Activated CD4-positive, alpha-beta T cell treated with anti-CD3 and anti-CD28 coated beads for 36 hours (primary cell): ENCODE results near the gene GNG3. TPM values are rescaled to one million over a fixed set of nuclear protein-coding genes. Genes with fewer than 3 reads are reported as not detected.

Source experiments
- ATAC-seq: fragments of 200-7000 bp; cut with Tn5 transposase; one replicate; pipeline ENCODE4 v1.10.0; 2021; ENCODE audit warnings: mild to moderate bottlenecking, moderate library complexity
- CTCF ChIA-PET: fragments of 350-600 bp; sonication (Branson Sonifier 250); formaldehyde crosslinking; loops from one replicate; lab custom pipeline; 2021; ENCODE audit warnings: antibody characterized with exemption; lab: Charles Lee
- POLR2A ChIA-PET: fragments of 350-600 bp; sonication (Branson Sonifier 250); formaldehyde crosslinking; loops from one replicate; lab custom pipeline; 2021; ENCODE audit warnings: antibody characterized with exemption, inconsistent platforms; lab: Charles Lee
- DNase-seq: peaks from one replicate; pipeline ENCODE4 v3.0.0-alpha.2; 2020
- H3K27ac Mint-ChIP-seq: one replicate; pipeline ENCODE4 v1.8.0; 2021; ENCODE audit warnings: mixed read lengths
- H3K27me3 Mint-ChIP-seq: one replicate; pipeline ENCODE4 v1.8.0; 2021; ENCODE audit warnings: mixed read lengths
- H3K36me3 Mint-ChIP-seq: one replicate; pipeline ENCODE4 v1.8.0; 2021; ENCODE audit warnings: low read depth, mixed read lengths
- H3K4me1 Mint-ChIP-seq: one replicate; pipeline ENCODE4 v1.8.0; 2021; ENCODE audit warnings: mixed read lengths
- H3K4me3 Mint-ChIP-seq: one replicate; pipeline ENCODE4 v1.8.0; 2021; ENCODE audit warnings: mild to moderate bottlenecking, moderate library complexity, mixed read lengths
- H3K9me3 Mint-ChIP-seq: one replicate; pipeline ENCODE4 v1.8.0; 2021; ENCODE audit warnings: low read depth, mixed read lengths
- intact Hi-C, 2 experiments: fragments of 100-400 bp; cut with DNase I in 1 of 2; cut with micrococcal nuclease in 1 of 2; formaldehyde crosslinking; loops; one replicate each; pipeline versions ENCODE4 v1.14.2 to v1.15.1; 2022 to 2024; cut with DNase I, micrococcal nuclease
- total RNA-seq, 2 experiments: library from RNA; stranded (reverse); gene quantifications; one replicate each; pipeline ENCODE4 v1.2.3, GENCODE V29; 2021

The GNG3 gene
- total RNA-seq, 2 experiments from 2014 or later = not detected

DNA sequence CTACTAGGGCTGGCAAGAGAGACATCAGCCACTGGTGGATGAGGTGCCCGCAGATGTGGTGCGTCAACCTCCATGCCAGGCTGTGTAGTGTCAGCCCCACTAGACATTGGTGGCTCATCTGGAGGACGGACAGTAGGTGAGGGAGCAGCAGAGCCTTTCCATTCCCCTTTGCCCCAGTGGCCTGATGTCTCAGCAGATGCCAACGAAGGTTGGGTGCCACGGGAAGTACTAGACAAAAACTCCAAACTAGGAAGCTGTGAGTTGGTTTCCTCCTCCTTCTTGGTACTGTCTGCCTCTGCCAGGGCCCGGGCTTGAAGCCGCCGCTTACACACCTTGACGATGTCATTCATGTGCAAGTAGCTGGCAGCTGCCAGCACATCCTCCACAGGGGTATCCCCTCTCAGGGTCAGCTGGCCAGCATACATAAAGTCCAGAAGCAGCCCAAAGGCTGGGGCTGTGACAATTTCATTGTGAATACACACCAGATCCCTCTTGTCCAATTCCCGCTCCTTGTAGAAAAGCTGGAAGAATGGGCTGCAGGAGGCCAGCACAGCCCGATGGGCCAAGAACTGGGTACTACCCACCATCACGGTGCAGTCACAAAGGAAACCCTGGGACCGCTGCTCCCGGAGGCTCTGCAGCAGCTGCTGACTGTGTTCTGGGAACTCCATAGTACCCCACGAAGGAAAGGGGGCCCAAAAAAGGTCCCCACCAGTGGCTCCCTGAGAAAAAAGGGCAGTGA, 45.7 kb downstream of the GNG3 start:
- ChIA-PET POLR2A (interaction anchor here (0.6 to 2.9 kb wide), 34 partner anchors 8 to 1432 kb away, joined by 3 to 69 read pairs (median 5); partner anchors contain the start of genes C11orf98, CSKMT, EEF1G and GANAB), CTCF (interaction anchor here (0.6 to 2.5 kb wide), 19 partner anchors 8 to 359 kb away, joined by 3 to 29 read pairs (median 3); partner anchors contain the start of genes C11orf98, CSKMT, HNRNPUL2 and POLR2G)
- H3K27me3 Mint-ChIP-seq = no peaks in the 10 kb centered on the region
- H3K36me3 Mint-ChIP-seq = peaks cover 8% of the 10 kb centered on the region
- peaks cover 29% of the 10 kb centered on the region for H3K4me1 Mint-ChIP-seq
- ATAC-seq = no peak
- no peak for DNase-seq
- peak overlapping the region; percentile 97 for H3K27ac Mint-ChIP-seq
- H3K4me3 Mint-ChIP-seq = peak overlapping the region; percentile 96
- no peaks in the 10 kb centered on the region for H3K9me3 Mint-ChIP-seq
- intact Hi-C loops = loop anchor here (1.0 to 5.0 kb wide), 2 partner anchors 8 to 34 kb away; partner anchors contain the start of genes POLR2G (in 1 of the 2) and TMEM179B (in 1 of the 2)

DNA sequence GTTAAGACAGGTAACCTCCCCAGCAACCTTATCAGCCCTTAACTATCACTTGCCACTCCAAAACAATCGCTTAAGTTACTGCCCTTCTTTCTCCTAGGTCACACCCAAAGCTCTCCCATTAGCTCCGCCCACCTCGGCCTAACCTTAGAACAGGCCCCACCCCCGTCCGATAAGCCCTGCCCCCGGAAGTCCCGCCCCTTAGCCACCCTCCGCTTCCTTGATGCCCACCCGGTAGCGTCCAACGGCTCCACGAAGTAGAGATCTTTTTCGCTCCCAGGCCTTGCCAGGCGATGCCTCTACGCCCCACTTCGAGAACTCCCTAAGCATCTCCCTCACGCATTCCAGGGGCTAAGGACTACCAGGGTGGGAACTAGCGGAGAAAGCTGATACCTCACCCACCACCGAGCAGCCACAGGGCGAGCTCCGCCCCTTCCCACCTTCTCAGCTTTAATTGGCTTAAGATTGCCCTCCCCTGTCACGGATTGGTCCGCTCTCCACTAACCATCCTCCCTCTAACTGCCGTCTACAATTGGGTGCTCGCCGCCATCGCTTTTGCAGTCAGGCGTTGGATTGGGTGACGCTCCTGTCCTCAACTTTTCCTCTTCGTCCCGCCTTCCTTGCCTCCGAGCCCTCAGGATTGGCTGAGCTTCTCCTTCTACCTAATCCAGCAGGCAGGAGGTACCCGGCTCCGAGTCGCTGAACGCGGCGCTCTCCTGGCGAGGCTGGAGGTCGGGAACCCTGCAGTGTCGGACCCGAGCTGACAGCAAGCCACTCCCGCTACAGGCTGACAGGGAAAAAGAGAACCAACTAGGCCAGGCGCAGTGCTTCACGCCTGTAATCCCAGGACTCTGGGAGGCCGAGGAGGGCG, 46.5 kb downstream of the GNG3 start, which contains the start of gene ZBTB3:
ZBTB3 (minus strand) TSS at position 425 of the 868 bp plus-strand sequence. CDS start 496 bp downstream, outside the sequence.
- H3K9me3 Mint-ChIP-seq = no peaks in the 10 kb centered on the region
- intact Hi-C loops = loop anchor here (1.0 to 5.0 kb wide), 13 partner anchors 7 to 127 kb away; partner anchors contain the start of genes TAF6L (in 2 of the 2), TMEM179B (in 2 of the 2), HNRNPUL2 (in 1 of the 2) and INTS5 (in 1 of the 2)
- POLR2A ChIA-PET = interaction anchor here (0.5 to 2.9 kb wide), 36 partner anchors 8 to 1431 kb away, joined by 3 to 69 read pairs (median 5); partner anchors contain the start of genes C11orf98, CSKMT, EEF1G and GANAB
- DNase-seq (peak; percentile 98), ATAC-seq (peak; percentile 98)
- peaks cover 7% of the 10 kb centered on the region for H3K36me3 Mint-ChIP-seq
- CTCF ChIA-PET = interaction anchor here (0.6 to 2.5 kb wide), 30 partner anchors 8 to 360 kb away, joined by 3 to 29 read pairs (median 3); partner anchors contain the start of genes C11orf98, CSKMT, HNRNPUL2 and POLR2G
- peaks cover 26% of the 10 kb centered on the region for H3K4me1 Mint-ChIP-seq
- H3K27ac Mint-ChIP-seq = peak within 1 kb of the TSS; percentile 97
- H3K4me3 Mint-ChIP-seq = peak within 1 kb of the TSS; percentile 96
- no peaks in the 10 kb centered on the region for H3K27me3 Mint-ChIP-seq

DNA sequence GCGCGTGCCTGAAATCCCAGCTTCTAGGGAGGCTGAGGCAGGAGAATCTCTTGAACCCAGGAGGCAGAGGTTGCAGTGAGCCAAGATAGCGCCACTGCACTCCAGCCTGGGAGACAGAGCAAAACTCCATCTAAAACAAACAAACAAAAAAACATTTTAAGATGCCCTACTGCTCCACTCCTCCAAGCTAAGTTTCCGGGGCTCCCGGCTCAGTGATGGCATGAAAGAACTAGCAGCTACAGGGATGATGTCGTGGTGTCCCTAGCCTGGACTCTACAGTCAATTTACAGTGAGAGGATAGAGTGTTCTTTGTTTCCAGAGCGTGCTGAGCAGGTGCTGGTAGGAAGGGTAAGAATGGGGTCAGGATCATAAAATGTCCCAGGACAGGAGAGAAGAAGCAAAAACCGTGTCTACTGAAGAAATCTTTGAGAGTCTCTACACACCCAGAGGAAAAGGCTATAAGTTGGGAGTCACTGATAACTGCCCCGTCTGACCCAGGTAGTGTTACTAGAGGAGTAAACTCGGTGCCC, 47.7 kb downstream of the GNG3 start:
- ATAC-seq (no peak), DNase-seq (no peak)
- ChIA-PET POLR2A (interaction anchor here (2.1 to 2.4 kb wide), 3 partner anchors 31 to 101 kb away, joined by 11 to 69 read pairs (median 17); no protein-coding TSS in a partner anchor), CTCF (interaction anchor here (0.7 to 2.5 kb wide), 6 partner anchors 14 to 163 kb away, joined by 3 to 29 read pairs (median 3); partner anchors contain the start of gene TMEM179B)
- Mint-ChIP-seq H3K27ac (no peak overlapping the region), H3K4me3 (peak overlapping the region; percentile 96), H3K9me3 (no peaks in the 10 kb centered on the region), H3K4me1 (peaks cover 19% of the 10 kb centered on the region), H3K36me3 (peaks cover 4% of the 10 kb centered on the region), H3K27me3 (no peaks in the 10 kb centered on the region)
- intact Hi-C loops = loop anchor here in 1 of 2 experiments (2.0 kb wide), 1 partner anchor 102 kb away; the partner anchor contains the start of gene INTS5

DNA sequence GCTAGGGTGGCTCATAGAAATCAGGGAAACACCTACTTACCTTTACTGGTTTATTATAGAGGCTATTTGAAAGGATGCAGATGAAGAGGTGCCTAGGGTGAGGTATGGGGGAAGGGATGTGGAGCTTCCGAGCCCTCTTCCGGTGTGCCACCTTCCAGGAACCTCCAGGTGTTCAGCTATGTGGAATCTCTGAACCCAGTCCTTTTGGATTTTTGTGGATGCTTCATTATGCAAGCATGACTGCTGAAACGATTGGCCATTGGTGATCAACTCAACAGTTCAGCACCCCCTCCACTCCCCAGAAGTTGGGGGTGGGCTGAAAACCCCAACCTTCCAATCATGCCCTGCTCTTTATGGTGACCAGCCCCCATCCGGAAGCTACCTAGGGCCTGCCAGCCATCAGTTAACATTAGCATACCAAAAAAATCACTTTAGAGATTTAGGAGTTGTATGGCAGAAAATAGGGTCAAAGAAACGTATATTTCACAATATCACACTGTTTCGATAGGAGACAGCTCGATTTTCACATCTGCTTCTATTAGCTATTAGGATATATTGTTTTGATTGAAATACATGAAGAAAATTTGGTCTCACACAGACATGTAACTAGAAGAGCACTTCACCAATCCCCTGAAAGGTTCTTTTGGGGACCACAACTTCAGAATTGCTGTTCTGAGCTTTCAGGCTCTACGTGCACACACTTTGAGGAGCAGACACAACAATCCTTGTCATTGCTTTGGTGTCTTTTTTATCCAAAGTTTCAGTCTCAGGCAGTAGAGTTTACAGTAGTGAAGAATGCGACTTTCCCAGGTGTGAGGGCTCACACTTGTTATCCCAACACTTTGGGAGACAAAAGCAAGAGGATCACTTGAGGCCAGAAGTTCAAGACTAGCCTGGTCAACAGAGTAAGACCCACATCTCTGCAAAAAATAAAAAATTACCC, 50.6 kb downstream of the GNG3 start:
- no peaks in the 10 kb centered on the region for H3K27me3 Mint-ChIP-seq
- H3K9me3 Mint-ChIP-seq = no peaks in the 10 kb centered on the region
- ChIA-PET POLR2A (interaction anchor here (0.5 to 1.6 kb wide), 3 partner anchors 74 to 166 kb away, joined by 3 to 5 read pairs (median 3); partner anchors contain the start of gene STX5), CTCF (interaction anchor here (0.6 to 1.2 kb wide), 3 partner anchors 36 to 125 kb away, joined by 3 to 4 read pairs (median 3); no protein-coding TSS in a partner anchor)
- DNase-seq (no peak), ATAC-seq (no peak)
- peaks cover 21% of the 10 kb centered on the region for H3K4me1 Mint-ChIP-seq
- no peak overlapping the region for H3K4me3 Mint-ChIP-seq
- peaks cover 7% of the 10 kb centered on the region for H3K36me3 Mint-ChIP-seq
- H3K27ac Mint-ChIP-seq = no peak overlapping the region
- intact Hi-C loops = no loop called here

Other genes with a start within 250 kb of the GNG3 start
- gene AHNAK, start 160.9 kb upstream of the GNG3 start, total RNA-seq = 10 to 100 TPM; 47.3 to 54.7 TPM
- 1,000 to 10,000 TPM; 1,986 to 2,351 TPM for gene EEF1G, start 133.8 kb upstream of the GNG3 start, total RNA-seq
- gene TUT1, start 116.2 kb upstream of the GNG3 start, total RNA-seq = 10 to 100 TPM; 32.5 to 36.0 TPM
- gene MTA2, start 105.8 kb upstream of the GNG3 start, total RNA-seq = 100 to 1,000 TPM; 159 to 179 TPM
- 100 to 1,000 TPM; 101 to 112 TPM for gene EML3, start 94.9 kb upstream of the GNG3 start, total RNA-seq
- 1 to 10 TPM; 1.5 to 1.9 TPM for gene ROM1, start 94.4 kb upstream of the GNG3 start, total RNA-seq
- 10 to 100 TPM; 48.7 to 57.5 TPM for gene B3GAT3, start 85.7 kb upstream of the GNG3 start, total RNA-seq
- gene GANAB, start 61.1 kb upstream of the GNG3 start, total RNA-seq = 100 to 1,000 TPM; 208 to 218 TPM
- gene INTS5, start 54.4 kb upstream of the GNG3 start, total RNA-seq = 10 to 100 TPM; 26.0 to 29.9 TPM
- 100 to 1,000 TPM; 108 to 135 TPM for gene C11orf98, start 42.5 kb upstream of the GNG3 start, total RNA-seq
- gene CSKMT, start 42.4 kb upstream of the GNG3 start, total RNA-seq = 10 to 100 TPM; 12.6 to 31.3 TPM
- gene UQCC3, start 36.0 kb upstream of the GNG3 start, total RNA-seq = 1 to 10 TPM; 4.1 to 6.4 TPM
- 10 to 100 TPM; 11.9 to 15.5 TPM for gene LBHD1, start 35.4 kb upstream of the GNG3 start, total RNA-seq
- gene UBXN1, start 28.6 kb upstream of the GNG3 start, total RNA-seq = 100 to 1,000 TPM in 1 of 2 experiments, 10 to 100 TPM in 1; 95.6 to 119 TPM
- under 1 TPM in 1 of 2 experiments, not detected in 1; 0.16 TPM for gene LRRN4CL, start 18.1 kb upstream of the GNG3 start, total RNA-seq
- 10 to 100 TPM; 16.7 to 28.0 TPM for gene BSCL2, start 252 bp upstream of the GNG3 start, total RNA-seq
- 10 to 100 TPM; 48.7 to 59.6 TPM for gene HNRNPUL2, start 19.8 kb downstream of the GNG3 start, total RNA-seq
- gene TTC9C, start 20.8 kb downstream of the GNG3 start, total RNA-seq = 10 to 100 TPM; 40.8 to 54.1 TPM
- 10 to 100 TPM in 1 of 2 experiments, 1 to 10 TPM in 1; 6.0 to 10.2 TPM for gene ZBTB3, start 46.5 kb downstream of the GNG3 start, total RNA-seq
- gene POLR2G, start 53.9 kb downstream of the GNG3 start, total RNA-seq = 100 to 1,000 TPM in 1 of 2 experiments, 10 to 100 TPM in 1; 87.1 to 125 TPM
- 10 to 100 TPM; 10.2 to 12.6 TPM for gene TAF6L, start 63.7 kb downstream of the GNG3 start, total RNA-seq
- gene TMEM179B, start 79.7 kb downstream of the GNG3 start, total RNA-seq = 10 to 100 TPM; 19.5 to 35.9 TPM
- gene TMEM223, start 84.3 kb downstream of the GNG3 start, total RNA-seq = 10 to 100 TPM; 11.1 to 12.6 TPM
- gene NXF1, start 97.8 kb downstream of the GNG3 start, total RNA-seq = 10 to 100 TPM; 89.5 to 97.6 TPM
- 10 to 100 TPM; 19.3 to 21.8 TPM for gene STX5, start 124.4 kb downstream of the GNG3 start, total RNA-seq
- under 1 TPM in 1 of 2 experiments, not detected in 1; 0.42 TPM for gene TEX54, start 125.2 kb downstream of the GNG3 start, total RNA-seq
- gene WDR74, start 131.9 kb downstream of the GNG3 start, total RNA-seq = 10 to 100 TPM; 83.1 to 93.1 TPM
- gene SLC3A2, start 173.2 kb downstream of the GNG3 start, total RNA-seq = 100 to 1,000 TPM; 401 to 402 TPM
- gene CHRM1, start 213.7 kb downstream of the GNG3 start, total RNA-seq = not detected